SU-DHL-6 (cell line): Measurements from ENCODE around the gene CEP63.

Experiments used
- EZH2phosphoT487 ChIP-seq: fragments of 200-600 bp; sonication (generic), shearing (Covaris generic); conservative IDR thresholded peaks from 2 replicates; pipeline ENCODE4 v1.6.1; 2018; ENCODE audit warnings: mild to moderate bottlenecking, antibody characterized with exemption, low read length, moderate library complexity, mixed read lengths
- TF ChIP-seq, protein P1 (sequence below): fragments of 200-600 bp; sonication (generic); IDR thresholded peaks from one replicate; pipeline ENCODE4 v1.5.1; 2017; ENCODE audit warnings: antibody characterized with exemption, mild to moderate bottlenecking, low read length, moderate library complexity; ENCODE audit not compliant: insufficient read depth, poor library complexity, severe bottlenecking

DNA sequence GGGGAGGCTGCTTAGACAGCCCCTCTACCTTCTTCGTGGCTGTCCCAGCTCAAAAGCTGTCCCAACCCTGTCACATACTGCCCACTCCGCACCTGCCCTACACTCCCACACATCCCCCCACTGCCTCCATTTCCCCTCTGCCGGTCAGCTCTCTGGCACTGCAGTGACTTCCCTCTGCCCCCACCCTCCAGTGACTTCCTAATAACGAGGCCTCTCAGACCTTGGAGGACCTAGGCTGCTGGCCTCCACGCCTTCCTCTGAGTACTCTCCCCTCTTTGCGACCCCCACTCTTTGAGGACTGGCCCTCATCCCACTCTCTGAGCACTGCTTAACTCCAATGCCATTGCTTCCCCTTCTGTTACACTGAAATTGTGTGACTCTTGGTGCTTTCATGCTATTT lies 119.7 kb downstream of the CEP63 start:
- TF ChIP-seq, protein P1, sequence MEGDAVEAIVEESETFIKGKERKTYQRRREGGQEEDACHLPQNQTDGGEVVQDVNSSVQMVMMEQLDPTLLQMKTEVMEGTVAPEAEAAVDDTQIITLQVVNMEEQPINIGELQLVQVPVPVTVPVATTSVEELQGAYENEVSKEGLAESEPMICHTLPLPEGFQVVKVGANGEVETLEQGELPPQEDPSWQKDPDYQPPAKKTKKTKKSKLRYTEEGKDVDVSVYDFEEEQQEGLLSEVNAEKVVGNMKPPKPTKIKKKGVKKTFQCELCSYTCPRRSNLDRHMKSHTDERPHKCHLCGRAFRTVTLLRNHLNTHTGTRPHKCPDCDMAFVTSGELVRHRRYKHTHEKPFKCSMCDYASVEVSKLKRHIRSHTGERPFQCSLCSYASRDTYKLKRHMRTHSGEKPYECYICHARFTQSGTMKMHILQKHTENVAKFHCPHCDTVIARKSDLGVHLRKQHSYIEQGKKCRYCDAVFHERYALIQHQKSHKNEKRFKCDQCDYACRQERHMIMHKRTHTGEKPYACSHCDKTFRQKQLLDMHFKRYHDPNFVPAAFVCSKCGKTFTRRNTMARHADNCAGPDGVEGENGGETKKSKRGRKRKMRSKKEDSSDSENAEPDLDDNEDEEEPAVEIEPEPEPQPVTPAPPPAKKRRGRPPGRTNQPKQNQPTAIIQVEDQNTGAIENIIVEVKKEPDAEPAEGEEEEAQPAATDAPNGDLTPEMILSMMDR, result no peak
- TF ChIP-seq EZH2phosphoT487, result no peak
